Stimulated activated CD4-positive, alpha-beta T cell treated with anti-CD3 and anti-CD28 coated beads, TNF-alpha, amount 100 ng/mL, for 1 hour (primary cell): ENCODE data around the gene ATP11A.
A peak's percentile ranks its signal among the peaks of the same experiment; 100 is the strongest.
"Not testable (repeated sequence)": the region's sequence is repeated elsewhere in the genome, so short reads cannot be mapped to it uniquely, and the experiment has no call there.

Experiments used
- DNase-seq, 3 donors: peaks; one replicate each; pipeline ENCODE4 v3.0.0-alpha.2; 2020; ENCODE audit warnings: low read depth in 3 of 3, low spot score in 1 of 3

ATP11A gene

DNA sequence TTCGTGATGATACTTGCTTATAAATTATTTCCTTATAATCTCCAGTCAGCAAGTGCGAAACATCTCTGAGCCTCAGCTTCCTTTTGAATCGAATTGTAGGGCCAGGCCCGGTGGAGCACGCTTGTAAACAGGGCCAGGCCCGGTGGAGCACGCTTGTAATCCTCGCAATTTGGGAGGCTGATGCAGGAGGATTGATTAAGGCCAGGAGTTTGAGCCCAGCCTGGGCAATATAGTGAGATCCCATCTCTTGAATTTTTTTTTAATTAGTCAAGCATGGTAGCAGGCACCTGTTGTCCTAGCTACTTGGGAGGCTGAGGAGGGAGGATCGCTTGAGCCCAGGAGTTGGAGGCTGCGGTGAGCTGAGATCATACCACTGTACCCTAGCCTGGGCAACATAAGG is 163.0 kb downstream of the ATP11A start:
- no peak for DNase-seq

DNA sequence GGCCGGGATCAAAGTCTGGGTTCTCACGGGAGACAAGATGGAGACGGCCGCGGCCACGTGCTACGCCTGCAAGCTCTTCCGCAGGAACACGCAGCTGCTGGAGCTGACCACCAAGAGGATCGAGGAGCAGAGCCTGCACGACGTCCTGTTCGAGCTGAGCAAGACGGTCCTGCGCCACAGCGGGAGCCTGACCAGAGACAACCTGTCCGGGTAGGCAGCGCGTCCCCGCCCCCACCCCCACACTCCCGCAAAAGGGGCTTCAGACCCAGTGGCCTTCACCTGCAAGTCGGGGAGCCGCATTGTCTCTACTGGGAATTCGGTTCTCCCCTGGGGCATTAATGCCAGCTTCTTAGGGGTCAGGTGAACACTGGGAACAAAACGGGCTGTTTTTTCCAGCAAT is 164.5 kb downstream of the ATP11A start:
- no peak for DNase-seq

DNA sequence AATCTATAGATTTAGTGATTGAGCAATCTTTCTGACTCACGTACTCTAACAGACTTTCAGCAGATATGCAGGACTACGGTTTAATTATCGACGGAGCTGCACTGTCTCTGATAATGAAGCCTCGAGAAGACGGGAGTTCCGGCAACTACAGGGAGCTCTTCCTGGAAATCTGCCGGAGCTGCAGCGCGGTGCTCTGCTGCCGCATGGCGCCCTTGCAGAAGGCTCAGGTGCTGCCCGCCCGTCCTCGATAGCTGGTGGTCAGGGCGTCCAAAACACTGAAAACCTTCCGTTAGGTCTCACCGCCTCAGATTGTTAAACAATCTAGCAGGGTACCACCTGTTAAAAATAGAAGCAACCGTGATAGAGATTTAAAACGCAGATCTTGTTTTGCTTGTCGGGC is 166.0 kb downstream of the ATP11A start:
- no peak for DNase-seq

DNA sequence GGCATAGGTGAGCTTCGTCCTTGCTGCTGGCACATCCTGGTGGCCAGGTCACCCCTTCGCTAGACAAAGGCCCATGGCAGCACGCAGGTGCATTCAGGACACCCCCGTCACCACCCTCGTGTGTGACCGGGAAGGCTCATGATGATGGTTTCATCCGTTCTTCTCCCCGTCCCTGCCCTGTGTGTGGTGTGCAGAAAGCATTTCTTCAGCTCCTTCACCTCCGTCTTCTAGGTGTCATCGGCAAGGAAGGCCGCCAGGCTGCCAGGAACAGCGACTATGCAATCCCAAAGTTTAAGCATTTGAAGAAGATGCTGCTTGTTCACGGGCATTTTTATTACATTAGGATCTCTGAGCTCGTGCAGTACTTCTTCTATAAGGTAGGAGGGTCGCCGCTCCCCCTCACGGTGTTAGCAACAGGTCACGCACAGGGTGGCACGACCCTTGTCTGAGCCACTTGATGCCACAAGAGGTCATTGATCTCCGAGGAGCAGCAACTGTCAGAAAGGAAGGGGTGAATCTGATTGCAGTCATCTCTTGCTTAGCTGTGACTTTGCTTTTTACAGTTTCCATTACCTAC is 168.2 kb downstream of the ATP11A start:
- no peak for DNase-seq

DNA sequence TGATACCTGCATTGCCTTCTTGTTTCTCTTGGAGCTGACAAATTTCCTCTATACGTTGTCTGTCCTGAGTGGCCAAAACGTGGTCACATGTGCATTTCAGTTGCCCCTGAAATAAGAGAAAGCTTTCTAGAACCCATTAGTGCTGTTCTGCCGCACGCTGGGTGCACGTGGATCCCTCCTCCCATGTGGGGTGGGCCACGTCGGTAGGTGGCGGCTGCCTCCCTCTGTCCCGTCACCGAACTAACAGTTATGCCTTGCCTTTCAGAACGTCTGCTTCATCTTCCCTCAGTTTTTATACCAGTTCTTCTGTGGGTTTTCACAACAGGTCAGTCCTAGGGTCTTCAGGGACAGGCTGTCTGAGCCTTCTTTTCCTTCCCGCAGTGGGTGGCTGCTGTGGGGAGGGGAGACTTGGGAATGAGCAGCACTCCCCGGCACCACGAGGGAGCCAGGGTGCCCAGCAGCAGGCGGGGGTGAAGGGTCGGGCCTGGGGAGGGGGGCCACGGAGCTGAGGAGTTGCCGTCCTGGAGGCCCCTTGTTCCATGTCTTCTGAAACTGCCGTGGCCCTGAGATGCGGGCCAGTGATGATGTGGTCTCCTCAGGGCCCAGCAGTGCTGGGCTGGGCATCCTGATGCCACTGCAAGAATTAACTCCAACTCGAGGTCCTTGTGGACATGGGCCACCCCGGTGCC is 169.4 kb downstream of the ATP11A start:
- no peak for DNase-seq

DNA sequence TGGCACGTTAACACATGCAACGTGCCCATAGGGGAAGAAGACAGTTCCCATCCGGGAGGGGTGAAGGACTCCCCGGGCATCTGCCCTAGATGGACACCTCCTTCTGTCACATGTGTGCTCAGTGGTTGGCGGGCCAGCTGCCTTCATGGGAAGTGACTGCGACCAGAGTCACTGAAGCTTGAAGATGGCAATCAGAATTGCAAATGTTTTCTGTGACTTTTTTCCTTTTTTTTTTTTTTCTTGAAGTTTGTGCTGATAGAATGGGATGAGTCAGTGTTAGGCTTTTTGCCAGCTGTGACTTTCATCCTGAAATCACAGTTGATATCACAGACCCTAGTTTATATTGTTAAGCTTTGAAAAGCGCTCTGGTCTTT is 170.0 kb downstream of the ATP11A start:
- DNase-seq: no peak

DNA sequence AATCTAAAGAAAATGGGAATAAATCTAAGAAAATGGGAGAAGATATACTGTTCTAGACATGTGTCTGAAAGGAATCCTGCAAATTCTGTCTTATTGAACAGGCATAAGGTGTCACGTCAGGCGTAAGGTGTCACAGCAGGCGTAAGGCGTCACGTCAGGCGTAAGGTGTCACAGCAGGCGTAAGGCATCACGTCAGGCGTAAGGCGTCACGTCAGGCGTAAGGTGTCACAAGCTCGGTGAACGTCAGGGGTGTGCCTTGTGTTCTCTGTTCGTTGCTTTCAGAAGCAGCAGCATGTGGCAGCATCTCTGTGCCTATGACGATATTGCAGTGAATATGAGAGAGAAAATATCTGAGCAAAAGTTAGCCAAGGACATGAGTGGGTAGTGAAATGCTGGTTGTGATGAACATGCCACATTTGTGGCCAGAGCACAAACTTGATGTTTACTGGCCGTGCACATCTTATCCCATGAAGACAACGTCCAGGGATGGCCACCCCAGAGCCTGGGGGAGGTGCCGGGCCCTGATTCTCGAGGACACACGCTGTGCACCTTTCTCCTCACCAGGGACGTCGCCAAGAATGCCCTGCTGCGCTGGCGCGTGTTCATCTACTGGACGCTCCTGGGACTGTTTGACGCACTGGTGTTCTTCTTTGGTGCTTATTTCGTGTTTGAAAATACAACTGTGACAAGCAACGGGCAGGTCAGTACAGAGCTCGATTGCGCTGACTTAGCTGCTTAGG is 172.2 kb downstream of the ATP11A start:
- no peak for DNase-seq

DNA sequence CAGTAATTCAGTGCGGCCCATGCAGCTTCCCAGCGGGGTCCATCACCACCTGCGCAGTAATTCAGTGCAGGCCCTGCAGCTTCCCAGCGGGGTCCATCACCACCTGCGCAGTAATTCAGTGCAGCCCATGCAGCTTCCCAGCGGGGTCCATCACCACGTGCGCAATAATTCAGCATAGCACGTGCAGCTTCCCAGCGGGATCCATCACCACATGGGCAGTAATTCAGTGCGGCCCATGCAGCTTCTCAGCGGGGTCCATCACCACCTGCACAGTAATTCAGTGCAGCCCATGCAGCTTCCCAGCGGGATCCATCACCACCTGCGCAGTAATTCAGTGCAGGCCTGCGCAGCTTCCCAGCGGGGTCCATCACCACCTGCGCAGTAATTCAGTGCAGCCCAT is 173.5 kb downstream of the ATP11A start:
- DNase-seq: not testable (repeated sequence)

DNA sequence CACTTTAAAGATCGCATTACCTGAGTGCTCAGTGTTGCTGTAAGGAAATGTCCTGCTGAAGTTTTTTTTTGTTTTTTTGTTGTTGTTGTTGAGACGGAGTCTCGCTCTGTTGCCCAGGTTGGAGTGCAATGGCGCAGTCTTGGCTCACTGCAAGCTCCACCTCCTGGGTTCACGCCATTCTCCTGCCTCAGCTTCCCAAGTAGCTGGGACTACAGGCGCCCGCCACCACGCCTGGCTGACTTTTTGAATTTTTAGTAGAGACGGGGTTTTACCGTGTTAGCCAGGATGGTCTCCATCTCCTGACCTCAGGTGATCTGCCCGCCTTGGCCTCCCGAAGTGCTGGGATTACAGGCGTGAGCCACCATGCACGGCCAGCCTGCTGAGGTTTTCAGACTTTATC is 175.6 kb downstream of the ATP11A start:
- not testable (repeated sequence) for DNase-seq

DNA sequence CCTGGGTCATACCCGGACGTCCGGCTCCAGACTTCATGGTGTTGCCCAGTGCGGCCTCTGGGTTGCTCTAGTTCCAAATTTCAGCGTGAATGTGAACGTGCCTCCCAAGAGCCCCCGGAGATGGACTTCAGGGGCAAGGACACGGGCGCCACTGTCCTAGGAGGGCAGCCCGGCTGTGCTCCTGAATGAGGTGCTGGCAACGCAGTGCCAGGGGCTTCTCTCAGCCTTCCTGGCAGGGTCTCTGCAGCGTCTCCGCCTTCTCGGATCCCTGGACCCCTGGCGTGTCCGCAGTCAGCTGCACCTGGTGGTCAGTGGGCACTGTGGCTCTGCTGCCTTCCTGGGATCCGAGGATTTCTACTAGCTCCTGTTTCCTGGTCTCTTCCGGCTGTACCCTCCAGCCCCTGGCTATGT is 177.5 kb downstream of the ATP11A start:
- no peak for DNase-seq

DNA sequence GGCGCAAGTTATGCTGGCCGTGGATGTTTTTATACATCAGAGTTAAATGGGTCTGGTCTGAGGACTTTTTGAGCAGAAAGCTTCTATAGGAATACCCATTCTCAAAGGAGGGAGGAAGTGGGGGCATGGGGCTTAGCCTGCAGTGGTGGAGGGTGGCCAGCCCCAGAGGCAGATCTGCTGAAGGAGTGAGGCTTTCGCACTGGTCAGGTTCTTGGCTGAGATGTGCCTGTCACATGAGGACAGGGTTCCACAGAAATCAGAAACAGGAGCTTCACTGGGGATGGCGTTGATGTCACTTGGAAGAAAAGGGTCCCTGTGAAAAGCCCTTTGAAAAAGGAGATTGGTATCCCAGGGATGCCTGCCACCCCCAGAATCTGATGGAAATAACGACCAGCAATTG is 178.5 kb downstream of the ATP11A start:
- DNase-seq: no peak

DNA sequence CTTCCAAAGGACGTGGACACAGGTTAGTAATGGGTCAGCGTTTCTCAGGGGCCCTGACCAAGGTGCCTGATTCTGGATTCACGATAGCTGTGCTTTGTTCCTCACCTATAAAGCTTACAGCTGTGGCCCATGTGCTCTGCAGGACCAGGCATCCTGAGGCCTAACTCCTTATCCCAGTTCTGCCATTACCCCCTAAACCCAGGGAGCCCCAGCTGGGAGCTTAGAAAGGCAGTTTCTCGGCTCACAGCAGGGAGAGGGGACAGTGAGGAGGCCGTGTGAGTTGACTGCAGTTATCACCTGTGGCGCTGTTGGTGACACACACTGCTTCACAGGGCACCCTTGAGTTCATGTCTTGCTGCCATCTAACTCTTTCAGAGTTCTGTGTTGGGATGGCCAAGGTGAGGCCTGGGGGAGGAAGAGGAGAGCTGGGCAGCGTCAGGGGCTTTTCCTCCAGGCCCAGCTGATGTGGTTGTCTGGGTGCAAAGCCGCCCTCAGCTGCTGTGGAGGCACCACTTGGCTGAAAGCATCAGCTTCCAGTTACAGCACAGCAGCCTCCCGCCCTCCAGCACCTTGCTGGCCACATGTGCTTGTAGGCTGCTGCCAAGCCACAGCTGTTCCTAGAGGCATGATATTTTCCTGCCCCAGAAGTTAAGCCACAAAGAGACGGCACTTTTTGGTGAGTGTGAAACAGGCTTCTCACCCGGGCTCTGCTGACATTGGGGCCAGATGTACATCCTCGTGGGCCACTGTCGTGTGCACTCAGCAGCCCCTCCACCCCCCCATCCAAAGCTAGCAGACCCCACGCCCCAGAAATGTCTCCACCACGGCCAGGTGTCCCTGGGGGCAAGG is 179.6 kb downstream of the ATP11A start:
- no peak for DNase-seq

DNA sequence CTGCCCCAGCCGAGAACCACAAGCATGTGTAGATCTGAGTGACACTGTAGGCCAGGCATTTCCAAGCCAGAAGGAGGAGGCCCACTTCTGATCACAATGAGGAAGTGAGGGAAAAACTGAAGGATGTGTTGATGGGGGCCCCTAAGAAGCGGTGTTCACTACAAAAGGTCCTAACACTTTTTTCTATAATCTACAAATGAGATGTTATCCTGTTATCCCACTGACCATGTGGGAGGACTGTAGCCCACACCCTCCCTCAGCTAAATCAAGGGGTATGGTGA is 180.2 kb downstream of the ATP11A start:
- DNase-seq: no peak

DNA sequence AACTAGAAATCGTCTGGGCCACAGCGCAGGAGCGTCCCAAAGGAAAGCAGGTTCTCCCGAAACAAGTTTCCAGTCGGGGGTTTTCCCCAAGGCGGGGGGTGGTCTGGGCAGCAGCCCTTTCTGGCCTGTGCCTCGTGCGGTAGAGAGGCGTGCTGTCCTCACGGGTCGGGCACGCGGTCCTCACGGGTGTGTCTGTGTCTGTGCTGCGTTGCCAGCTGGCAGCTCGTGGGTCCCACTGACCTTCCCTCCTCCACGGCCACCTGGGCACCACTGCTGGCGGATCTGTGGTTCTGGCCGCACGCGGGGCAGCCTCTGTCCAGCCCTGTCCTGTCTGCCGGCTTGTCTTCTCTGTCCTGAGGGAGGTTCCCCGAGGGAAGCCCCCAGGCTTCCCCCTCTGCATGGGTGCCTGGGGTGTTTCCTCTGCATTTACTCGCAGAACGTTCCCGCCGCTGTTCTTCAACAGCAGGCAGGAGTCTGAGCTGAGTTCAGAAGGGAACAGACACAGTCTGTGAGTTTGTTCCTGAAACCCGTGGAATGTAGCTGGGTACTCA is 181.0 kb downstream of the ATP11A start:
- no peak for DNase-seq

DNA sequence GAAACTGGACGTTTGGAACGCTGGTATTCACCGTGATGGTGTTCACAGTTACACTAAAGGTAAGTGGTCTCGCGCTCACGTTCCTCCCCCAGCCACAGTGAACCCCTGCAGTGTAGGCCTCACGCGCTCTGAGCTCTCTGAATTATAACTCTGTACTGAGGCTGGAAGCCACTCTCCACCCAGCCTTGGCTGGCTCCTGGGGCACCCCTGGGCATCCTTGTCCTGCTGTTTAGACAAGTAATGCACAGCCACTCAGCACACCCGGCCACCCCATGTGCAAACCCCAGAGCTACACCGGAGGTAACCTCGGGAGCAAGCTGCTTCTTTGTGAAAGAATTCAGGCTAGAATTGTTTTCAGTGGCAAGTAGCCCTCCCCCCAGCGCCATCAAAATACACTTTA is 181.9 kb downstream of the ATP11A start:
- no peak for DNase-seq

DNA sequence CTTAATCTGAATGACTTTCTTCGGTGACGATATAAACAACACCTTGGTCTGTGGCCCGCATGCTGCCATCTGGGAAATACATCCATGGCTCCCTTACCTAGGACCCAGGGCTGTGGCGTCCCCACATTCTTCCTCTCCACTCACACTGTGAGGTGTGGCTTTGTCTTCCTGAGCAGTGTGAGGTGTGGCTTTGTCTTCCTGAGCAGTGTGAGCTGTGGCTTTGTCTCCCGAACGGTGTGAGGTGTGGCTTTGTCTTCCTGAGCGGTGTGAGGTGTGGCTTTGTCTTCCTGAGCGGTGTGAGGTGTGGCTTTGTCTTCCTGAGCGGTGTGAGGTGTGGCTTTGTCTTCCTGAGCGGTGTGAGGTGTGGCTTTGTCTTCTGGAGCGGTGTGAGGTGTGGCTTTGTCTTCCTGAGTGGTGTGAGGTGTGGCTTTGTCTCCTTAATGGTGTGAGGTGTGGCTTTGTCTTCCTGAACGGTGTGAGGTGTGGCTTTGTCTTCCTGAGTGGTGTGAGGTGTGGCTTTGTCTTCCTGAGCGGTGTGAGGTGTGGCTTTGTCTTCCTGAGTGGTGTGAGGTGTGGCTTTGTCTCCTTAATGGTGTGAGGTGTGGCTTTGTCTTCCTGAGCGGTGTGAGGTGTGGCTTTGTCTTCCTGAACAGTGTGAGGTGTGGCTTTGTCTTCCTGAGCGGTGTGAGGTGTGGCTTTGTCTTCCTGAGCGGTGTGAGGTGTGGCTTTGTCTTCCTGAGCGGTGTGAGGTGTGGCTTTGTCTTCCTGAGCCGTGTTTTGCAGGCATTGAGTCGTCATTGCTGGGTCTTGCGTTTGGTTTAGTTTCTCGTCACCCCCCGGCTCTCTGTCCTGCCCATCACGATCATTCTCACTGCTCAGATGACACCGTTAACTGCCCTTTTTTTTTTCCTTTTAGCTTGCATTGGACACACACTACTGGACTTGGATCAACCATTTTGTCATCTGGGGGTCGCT is 183.1 kb downstream of the ATP11A start:
- DNase-seq: not testable (repeated sequence)

DNA sequence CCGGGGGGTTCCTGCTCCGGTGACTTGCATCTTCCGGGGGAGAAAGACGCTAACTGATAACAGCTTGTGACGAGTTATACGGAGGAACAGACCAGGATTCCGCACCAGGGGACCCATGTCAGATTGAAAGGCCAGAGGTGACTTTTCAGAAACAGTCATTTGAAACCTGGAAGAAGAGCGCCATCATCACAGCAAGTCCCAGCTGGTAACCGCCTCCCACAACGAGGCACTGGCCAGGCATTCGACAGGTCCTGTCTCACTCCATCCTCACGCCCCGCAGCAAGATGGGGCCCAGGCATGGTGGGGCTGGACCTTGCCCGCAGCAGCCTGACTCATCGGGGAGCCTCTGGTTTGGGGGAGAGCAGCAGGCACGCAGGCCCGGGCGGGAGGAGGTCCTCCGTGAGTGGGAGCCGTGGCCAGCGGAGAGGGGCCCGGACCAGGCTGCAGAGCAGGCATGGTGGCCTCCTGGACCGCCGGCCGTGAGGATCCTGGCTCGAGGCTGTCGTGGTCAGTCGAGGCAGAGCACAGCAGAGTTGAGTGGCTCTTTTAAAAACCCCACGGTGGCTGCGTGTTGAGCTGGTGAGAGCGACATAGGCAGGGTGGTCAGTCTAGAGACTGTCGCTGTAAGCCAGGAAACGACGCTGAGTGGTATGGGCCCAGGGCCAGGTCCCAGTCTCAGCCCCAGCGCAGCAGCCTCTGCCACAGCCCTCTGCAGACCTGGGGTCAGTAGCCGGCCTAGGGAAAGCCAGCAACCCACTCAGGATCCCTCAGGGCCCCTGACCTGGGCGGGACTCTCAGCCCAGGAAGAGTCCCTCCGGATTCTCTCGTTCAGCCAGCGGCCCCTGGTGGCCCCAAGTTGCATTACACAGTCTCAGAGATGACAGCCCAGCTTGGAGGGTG is 184.3 kb downstream of the ATP11A start:
- DNase-seq: peak in 2 of 3 donors; percentile 50 to 67

DNA sequence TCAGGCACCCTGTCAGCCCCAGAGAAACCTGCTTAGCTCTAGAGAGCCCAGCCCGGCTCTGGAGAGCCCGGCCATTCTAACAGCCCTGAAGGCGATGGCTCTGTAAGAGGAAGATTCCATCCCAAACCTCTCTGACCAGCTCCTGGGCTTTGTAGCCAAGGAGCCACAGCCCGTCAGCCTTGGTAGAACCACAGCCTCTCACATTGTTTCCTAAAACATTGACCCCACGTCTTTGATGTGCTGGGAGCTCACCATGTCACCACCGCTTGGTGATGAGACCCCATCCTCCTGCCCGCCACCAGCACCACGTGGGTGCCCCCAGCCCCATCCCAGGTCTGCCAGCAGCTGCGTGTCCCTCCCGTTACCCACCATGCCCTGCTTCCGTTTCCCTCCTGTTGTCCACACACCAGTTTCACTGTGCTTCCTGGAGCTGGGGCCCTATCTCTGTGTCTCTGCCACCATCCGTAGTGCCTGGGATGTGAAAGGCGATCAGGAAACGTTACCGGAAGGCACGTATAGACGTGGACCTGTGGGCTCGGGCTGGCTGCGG is 185.0 kb downstream of the ATP11A start:
- DNase-seq: no peak

DNA sequence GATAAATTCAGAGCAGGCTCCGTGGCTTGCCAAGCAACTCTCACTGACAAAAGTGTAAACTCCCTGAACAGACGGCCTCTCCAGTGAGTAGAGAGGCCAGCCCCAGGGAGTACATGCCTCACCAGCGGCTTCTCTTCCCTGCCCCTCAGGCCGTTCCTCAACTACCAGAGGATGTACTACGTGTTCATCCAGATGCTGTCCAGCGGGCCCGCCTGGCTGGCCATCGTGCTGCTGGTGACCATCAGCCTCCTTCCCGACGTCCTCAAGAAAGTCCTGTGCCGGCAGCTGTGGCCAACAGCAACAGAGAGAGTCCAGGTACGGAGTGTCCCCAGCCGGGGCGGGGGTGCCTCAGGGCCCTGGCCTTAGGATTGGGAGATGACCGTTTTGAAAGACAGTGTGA is 185.8 kb downstream of the ATP11A start:
- no peak for DNase-seq
